GM10248 (cell line): ENCODE measurements around the gene PHLDB1.
"Not testable (repeated sequence)": the region's sequence is repeated elsewhere in the genome, so short reads cannot be mapped to it uniquely, and the experiment has no call there.

Experiments used
- CTCF ChIA-PET: fragments of 300-600 bp; sonication (Branson Sonifier 250); formaldehyde crosslinking; extraction: SDS; loops from one replicate; lab custom pipeline; 2021; ENCODE audit warnings: antibody characterized with exemption; lab: Yijun Ruan, JAX
- POLR2A ChIA-PET: fragments of 350-650 bp; sonication (Branson Sonifier 250); formaldehyde crosslinking; extraction: SDS; loops from one replicate; lab custom pipeline; 2020; ENCODE audit warnings: antibody characterized with exemption; lab: Yijun Ruan, JAX
- DNase-seq: peaks from one replicate; pipeline ENCODE4 v3.0.0; 2012; ENCODE audit errors: extremely low spot score
- CTCF ChIP-seq: IDR thresholded peaks from 2 replicates; pipeline ENCODE4 v1.5.1; 2012; ENCODE audit warnings: mild to moderate bottlenecking, low read depth; ENCODE audit errors: extremely low read depth, missing control alignments, control extremely low read depth

Gene PHLDB1

DNA sequence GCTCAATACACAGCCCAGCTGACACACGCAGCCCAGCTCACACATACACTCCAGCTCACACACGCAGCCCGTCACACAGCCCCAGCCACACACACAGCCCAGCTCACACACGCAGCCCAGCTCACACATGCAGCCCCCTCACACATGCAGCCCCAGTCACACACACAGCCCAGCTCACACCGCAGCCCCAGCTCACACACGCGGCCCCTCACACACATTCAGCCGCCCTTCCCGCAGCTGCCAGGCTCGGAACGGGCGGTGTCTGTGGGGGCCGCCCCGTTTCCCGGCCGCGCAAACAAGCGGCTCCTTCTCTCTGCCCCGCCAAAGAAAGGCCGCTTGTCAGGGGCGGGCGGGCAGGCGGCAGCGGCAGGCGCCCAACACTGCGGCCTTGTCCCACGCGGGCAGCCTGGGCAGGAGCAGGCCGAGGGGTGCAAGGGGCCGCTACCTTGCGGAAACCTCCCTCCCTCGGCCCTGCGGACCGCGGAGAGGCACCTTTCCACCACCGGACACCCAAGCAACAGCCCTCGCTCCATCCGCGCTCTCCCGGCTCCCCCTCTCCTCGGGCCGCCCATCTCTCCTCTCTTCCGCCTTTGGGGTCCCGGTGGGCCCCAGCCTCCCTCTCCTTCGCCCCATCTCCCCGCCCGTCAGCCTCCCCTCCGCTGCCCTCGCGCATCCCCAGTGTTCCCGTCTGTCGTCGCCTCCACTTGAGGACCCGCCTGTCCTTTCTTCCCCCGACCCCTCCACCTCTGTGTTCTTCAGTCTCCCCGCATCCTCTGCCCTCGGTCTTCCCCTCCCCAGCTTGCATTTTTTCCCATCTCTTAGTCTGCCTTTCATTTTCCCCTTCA is 2.2 kb downstream of the PHLDB1 start:
- no peak for TF ChIP-seq CTCF
- no peak for DNase-seq
- POLR2A ChIA-PET, result no interaction called here
- CTCF ChIA-PET, result interaction anchor here (0.7 to 6.0 kb wide), 12 partner anchors 9 to 81 kb away, joined by 3 to 68 read pairs (median 4); no protein-coding TSS in a partner anchor

- CTCF ChIA-PET, result interaction anchor here (0.9 to 2.8 kb wide), 7 partner anchors 10 to 80 kb away, joined by 3 to 10 read pairs (median 4); no protein-coding TSS in a partner anchor
- TF ChIP-seq CTCF, result no peak
- DNase-seq, result no peak
- POLR2A ChIA-PET, result no interaction called here
These were observed 2.9 kb downstream of the PHLDB1 start for GRCh38 chr11:118610225-118610772.

GRCh38 chr11:118610773-118611432 is 3.5 kb downstream of the PHLDB1 start:
- CTCF ChIA-PET, result interaction anchor here (0.9 to 2.8 kb wide), 9 partner anchors 9 to 79 kb away, joined by 3 to 10 read pairs (median 6); no protein-coding TSS in a partner anchor
- peak; percentile 94 for TF ChIP-seq CTCF
- peak; percentile 85 for DNase-seq
- POLR2A ChIA-PET, result no interaction called here

DNA sequence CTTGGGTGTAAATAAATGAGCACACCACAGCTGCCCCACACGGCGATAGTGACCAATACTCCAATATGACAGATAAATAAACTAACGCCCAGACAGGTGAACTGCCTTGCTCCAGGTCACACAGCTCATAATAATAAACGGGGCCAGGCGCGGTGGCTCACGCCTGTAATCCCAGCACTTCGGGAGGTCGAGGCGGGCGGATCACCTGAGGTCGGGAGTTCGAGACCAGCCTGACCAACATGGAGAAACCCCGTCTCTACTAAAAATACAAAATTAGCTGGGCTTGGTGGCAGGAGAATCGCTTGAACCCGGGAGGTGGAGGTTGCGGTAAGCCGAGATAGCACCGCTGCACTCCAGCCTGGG is 4.0 kb downstream of the PHLDB1 start:
- DNase-seq, result not testable (repeated sequence)

DNA sequence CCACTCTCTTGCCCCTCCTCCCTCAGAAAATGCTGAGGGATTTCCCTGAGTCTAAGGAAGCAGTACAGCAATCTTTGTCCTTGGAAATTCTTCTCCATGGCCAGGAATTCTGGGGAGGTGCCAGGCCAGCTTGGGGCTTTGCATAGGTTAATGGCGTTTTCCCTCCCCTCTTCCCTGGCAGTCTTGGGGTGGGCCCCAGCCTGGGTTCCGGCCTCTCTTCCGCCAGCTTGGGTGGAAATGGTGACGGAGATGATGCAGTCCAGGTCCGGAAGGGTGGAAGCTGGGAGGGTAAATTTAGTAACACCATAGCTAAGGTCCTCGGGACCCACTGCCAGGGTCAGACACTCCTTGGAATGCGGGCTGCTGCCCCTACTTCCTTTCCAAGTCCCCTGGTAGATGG is 5.0 kb downstream of the PHLDB1 start:
- ChIA-PET POLR2A (interaction anchor here (0.6 kb wide), 1 partner anchor 243 kb away, joined by 5 read pairs; no protein-coding TSS in a partner anchor), CTCF (interaction anchor here (1.4 to 2.8 kb wide), 7 partner anchors 8 to 24 kb away, joined by 4 to 10 read pairs (median 8); no protein-coding TSS in a partner anchor)
- TF ChIP-seq CTCF, result no peak
- no peak for DNase-seq

More for the DNA sequence above, 4.0 kb downstream of the PHLDB1 start:
- CTCF ChIA-PET, result interaction anchor here (1.4 to 2.8 kb wide), 8 partner anchors 9 to 79 kb away, joined by 3 to 10 read pairs (median 6); no protein-coding TSS in a partner anchor
- POLR2A ChIA-PET, result not testable (repeated sequence)

- CTCF ChIA-PET, result interaction anchor here (1.3 to 2.0 kb wide), 5 partner anchors 12 to 75 kb away, joined by 3 to 9 read pairs (median 4); no protein-coding TSS in a partner anchor
- DNase-seq, result no peak
- POLR2A ChIA-PET, result no interaction called here
- no peak for TF ChIP-seq CTCF
These were observed 7.1 kb downstream of the PHLDB1 start for GRCh38 chr11:118614511-118614910.
